LNCaP clone FGC (cell line): ENCODE data around the gene KLF15.

Experiments
- DNase-seq: peaks from one replicate; pipeline ENCODE4 v3.0.0-alpha.2; 2011; ENCODE audit warnings: low read depth
- H3K4me3 ChIP-seq: 2 replicates; pipeline ENCODE4 v1.5.1; 2011; ENCODE audit warnings: mild to moderate bottlenecking, low read depth, low read length, control low read depth
- TF ChIP-seq, protein P1 (sequence below): IDR thresholded peaks from 2 replicates; pipeline ENCODE4 v1.5.1; 2012; ENCODE audit warnings: mild to moderate bottlenecking; ENCODE audit not compliant: control insufficient read depth, insufficient read depth; ENCODE audit errors: extremely low read depth

KLF15 gene

DNA sequence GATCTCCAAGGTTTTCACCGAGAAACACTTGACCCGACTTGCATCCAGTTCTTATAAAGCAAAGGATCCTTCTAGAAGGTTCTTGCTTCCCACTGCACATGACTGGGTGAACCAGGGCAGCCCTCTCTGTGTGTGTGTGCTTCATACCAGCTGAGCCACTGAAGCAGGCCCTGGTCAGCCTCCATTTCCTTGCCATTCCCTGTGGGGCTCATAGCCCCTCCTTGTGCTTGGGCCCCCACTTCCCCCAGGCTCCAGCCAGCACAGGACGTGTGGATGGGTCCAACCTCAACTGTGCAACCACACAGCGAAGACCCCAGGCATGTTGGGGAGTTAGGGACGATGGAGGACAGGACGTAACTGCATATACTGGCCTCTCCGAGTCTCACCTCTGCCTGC is 15.5 kb downstream of the KLF15 start:
- TF ChIP-seq, protein P1, sequence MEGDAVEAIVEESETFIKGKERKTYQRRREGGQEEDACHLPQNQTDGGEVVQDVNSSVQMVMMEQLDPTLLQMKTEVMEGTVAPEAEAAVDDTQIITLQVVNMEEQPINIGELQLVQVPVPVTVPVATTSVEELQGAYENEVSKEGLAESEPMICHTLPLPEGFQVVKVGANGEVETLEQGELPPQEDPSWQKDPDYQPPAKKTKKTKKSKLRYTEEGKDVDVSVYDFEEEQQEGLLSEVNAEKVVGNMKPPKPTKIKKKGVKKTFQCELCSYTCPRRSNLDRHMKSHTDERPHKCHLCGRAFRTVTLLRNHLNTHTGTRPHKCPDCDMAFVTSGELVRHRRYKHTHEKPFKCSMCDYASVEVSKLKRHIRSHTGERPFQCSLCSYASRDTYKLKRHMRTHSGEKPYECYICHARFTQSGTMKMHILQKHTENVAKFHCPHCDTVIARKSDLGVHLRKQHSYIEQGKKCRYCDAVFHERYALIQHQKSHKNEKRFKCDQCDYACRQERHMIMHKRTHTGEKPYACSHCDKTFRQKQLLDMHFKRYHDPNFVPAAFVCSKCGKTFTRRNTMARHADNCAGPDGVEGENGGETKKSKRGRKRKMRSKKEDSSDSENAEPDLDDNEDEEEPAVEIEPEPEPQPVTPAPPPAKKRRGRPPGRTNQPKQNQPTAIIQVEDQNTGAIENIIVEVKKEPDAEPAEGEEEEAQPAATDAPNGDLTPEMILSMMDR = no peak

DNA sequence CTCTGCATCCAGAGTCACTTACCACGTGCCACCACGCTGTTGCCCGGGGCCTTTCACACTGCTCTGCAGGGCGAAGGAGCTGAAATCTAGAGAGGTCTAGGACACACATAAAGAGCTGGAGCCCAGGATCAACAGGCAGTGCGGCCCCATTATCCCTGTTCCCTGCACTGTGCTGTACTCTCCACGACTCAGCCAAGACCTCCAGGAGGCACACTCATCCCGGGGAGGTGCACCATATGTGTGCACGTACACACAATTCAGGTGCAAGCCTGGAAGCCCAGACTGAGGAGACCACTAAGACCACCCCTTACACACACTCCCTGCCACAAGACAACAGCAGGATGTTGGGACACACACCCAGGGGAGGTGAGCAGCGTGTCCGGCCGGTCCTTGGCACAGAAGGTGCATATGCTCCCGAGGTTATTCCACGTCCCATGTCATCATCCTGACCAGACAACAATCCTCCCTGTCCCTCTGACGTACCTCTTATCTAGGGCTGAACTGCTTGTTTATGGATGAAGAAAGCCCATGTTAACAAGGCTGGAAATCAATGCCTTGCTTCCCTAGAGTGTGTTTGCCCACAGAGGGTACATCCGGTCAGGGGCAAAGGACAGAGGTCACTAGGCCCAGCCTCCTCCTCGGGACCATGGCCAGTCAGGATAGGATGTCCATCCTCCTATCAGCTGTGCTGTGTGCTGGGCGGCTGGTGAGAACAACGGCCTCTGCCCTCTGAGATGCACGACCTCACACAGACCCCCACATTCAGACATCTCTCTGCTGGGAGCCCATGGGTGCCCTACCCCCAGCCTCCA is 16.1 kb downstream of the KLF15 start:
- DNase-seq = no peak
- no peak overlapping the region for H3K4me3 ChIP-seq
- TF ChIP-seq, protein P1 = no peak

More for the DNA sequence above, 15.5 kb downstream of the KLF15 start:
- no peak overlapping the region for H3K4me3 ChIP-seq
- no peak for DNase-seq

DNA sequence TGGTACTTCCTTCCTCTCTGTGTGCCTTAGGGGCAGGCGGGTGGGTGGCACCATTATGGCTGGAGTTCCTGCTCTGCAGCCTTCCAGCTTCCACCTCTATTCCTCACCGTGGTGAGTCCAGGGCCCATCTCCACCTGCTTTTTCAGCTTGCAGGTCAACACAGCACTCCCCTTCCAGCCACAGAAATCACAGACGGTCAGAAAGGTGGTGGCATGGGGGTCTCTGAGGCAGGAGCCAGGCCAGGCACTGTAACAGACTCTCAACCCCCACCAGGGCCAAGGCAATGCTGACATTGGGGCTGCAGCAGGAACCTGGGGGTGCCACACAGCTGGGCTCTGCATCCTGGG is 16.6 kb downstream of the KLF15 start:
- H3K4me3 ChIP-seq = no peak overlapping the region
- DNase-seq = no peak
- TF ChIP-seq, protein P1 = no peak

DNA sequence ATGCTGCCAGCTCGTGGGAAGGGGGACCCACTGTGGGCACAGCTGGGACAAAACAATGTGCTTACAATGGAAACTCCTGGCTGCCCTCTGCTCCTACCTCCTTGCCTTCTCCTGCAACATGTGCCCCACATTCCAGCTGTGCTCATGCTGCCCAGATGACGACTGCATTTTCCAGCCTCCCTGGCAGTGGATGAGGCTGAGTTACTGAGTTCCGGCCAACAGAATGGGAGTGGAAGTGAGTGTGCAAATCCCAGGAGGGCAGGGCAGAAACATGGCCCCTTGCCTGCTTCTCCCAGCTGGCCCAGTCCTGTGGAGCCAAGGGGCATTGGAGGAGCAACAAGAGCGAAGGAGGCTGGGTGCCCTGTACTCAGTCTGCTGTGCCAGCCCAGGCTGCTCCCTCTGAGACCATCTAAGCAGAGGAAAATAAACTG is 17.1 kb downstream of the KLF15 start:
- TF ChIP-seq, protein P1 = no peak
- H3K4me3 ChIP-seq = no peak overlapping the region
- no peak for DNase-seq

DNA sequence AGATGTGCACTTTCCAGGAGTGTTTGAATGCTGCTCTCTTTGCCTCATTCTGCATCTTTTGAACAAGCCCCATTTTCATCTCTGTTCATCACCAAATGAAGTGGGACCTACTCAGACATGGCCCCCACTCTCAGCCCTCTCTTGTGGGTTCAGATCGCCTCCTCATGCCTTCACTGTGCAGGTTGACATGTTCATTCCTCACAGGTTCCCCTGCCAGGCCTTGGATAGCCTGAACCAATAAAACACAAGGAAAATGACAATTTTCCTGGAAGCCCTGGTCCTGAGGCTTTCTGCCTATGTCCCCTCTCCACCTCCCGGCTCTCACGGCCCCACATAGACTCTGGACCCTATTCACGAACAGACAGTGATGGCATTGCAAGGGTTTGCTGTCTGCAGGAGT is 17.7 kb downstream of the KLF15 start:
- no peak overlapping the region for H3K4me3 ChIP-seq
- no peak for DNase-seq
- TF ChIP-seq, protein P1 = no peak

DNA sequence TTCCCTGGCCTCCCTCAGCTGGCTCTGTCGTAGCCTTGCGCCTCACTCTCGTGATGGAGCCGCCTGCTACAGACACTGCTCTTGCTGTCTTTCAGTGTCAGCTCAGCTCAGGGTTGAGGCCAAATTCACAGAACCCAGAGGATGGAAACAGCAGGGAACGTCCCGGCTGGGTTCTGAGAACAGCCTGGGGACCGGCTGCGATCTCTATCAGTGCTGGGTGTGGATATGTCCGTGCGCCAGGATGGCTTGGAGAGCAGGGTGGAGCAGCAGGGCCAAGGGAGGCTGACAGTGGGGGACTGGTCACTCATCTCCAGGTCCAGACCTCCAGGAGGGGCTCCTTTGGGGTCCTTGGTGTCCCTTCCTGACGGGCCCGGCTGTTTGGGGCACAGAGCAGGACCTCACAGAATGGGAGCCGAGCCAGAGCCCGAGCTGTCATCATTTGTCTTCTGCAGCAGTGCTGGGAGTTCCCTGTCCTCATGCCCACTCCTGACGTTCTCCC is 18.4 kb downstream of the KLF15 start:
- TF ChIP-seq, protein P1 = no peak
- DNase-seq = no peak
- H3K4me3 ChIP-seq = no peak overlapping the region
